ENCODE data around the gene TBC1D9B.
A peak's percentile ranks its signal among the peaks of the same experiment; 100 is the strongest.
"Not testable (repeated sequence)": the region's sequence is repeated elsewhere in the genome, so short reads cannot be mapped to it uniquely, and the experiment has no call there.

The TBC1D9B gene

GRCh38 chr5:179836225-179837019 lies 71.3 kb downstream of the TBC1D9B start:
- DNase-seq, result peak; percentile 63

- not testable (repeated sequence) for DNase-seq
Measured at GRCh38 chr5:179834871-179835270, 72.8 kb downstream of the TBC1D9B start.

GRCh38 chr5:179834120-179834519 lies 73.6 kb downstream of the TBC1D9B start:
- no peak for DNase-seq

- no peak for DNase-seq
Measured at GRCh38 chr5:179833709-179834070, 74.0 kb downstream of the TBC1D9B start.

- no peak for DNase-seq
Measured at GRCh38 chr5:179833056-179833708, 74.5 kb downstream of the TBC1D9B start.

GRCh38 chr5:179832039-179832745 lies 75.5 kb downstream of the TBC1D9B start:
- no peak for DNase-seq

GRCh38 chr5:179830818-179831468 lies 76.8 kb downstream of the TBC1D9B start:
- DNase-seq, result no peak

GRCh38 chr5:179829732-179830435 lies 77.8 kb downstream of the TBC1D9B start:
- no peak for DNase-seq

- no peak for DNase-seq
Measured at GRCh38 chr5:179828756-179829421, 78.8 kb downstream of the TBC1D9B start.

GRCh38 chr5:179827680-179828079 lies 80.0 kb downstream of the TBC1D9B start:
- peak; percentile 52 for DNase-seq

GRCh38 chr5:179825655-179826182 lies 82.0 kb downstream of the TBC1D9B start:
- DNase-seq, result no peak

- no peak for DNase-seq
Measured at GRCh38 chr5:179824745-179825112, 83.0 kb downstream of the TBC1D9B start.

- no peak for DNase-seq
Measured at GRCh38 chr5:179823937-179824744, 83.6 kb downstream of the TBC1D9B start.

GRCh38 chr5:179822444-179822990 lies 85.2 kb downstream of the TBC1D9B start:
- DNase-seq, result no peak

GRCh38 chr5:179822059-179822432 lies 85.7 kb downstream of the TBC1D9B start:
- no peak for DNase-seq

GRCh38 chr5:179821298-179822058 lies 86.2 kb downstream of the TBC1D9B start:
- peak; percentile 90 for DNase-seq

- DNase-seq, result peak; percentile 81
Measured at GRCh38 chr5:179820483-179821297, 87.0 kb downstream of the TBC1D9B start, which contains the start of gene SQSTM1. SQSTM1 (plus strand) TSS chr5:179820905; CDS start chr5:179820937, 32 bp downstream.

GRCh38 chr5:179820127-179820482 lies 87.6 kb downstream of the TBC1D9B start:
- DNase-seq, result no peak

Data from activated CD4-positive, alpha-beta T cell treated with anti-CD3 and anti-CD28 coated beads, Interleukin-2, amount 50 U/mL, for 16 hours (primary cell).